SK-N-SH (cell line): ENCODE results near the gene RHOT1. TPM values are rescaled to one million over a fixed set of nuclear protein-coding genes. Genes with fewer than 3 reads are reported as not detected.

Source experiments
- CTCF ChIA-PET: fragments of 300-600, 350-600 bp; formaldehyde crosslinking; extraction: SDS; loops from one replicate; lab custom pipeline; 2021; lab: Yijun Ruan, JAX
- POLR2A ChIA-PET: fragments of 350-600 bp; sonication (Branson Sonifier 250); formaldehyde crosslinking; extraction: SDS; loops from one replicate; lab custom pipeline; 2020; ENCODE audit warnings: antibody characterized with exemption, inconsistent platforms; lab: Yijun Ruan, JAX
- DNase-seq: peaks from one replicate; pipeline ENCODE4 v3.0.0; 2012
- H2AFZ ChIP-seq: fragments of 200-600 bp; sonication (generic); 2 replicates; pipeline ENCODE4 v1.8.1; 2016; ENCODE audit warnings: antibody characterized with exemption, mild to moderate bottlenecking, low read depth
- H3F3A ChIP-seq: fragments of 200-600 bp; sonication (generic); replicated peaks from 2 replicates; pipeline ENCODE3; 2016; ENCODE audit warnings: antibody characterized with exemption, mild to moderate bottlenecking; ENCODE audit not compliant: insufficient read depth
- H3K27ac ChIP-seq, 2 experiments: fragments of 200-500 bp in 1 of 2; fragments of 200-600 bp in 1 of 2; sonication (Bioruptor generic) in 1 of 2; sonication (generic), shearing (Covaris generic) in 1 of 2; 2 replicates each; pipeline versions ENCODE4 v1.5.1 to v1.6.1; 2014 to 2016; ENCODE audit warnings: low read depth in 2 of 2, inconsistent platforms in 1 of 2, low read length in 1 of 2, mild to moderate bottlenecking in 1 of 2, mixed read lengths in 1 of 2
- H3K27me3 ChIP-seq: fragments of 200-600 bp; sonication (generic), shearing (Covaris generic); 2 replicates; pipeline ENCODE4 v1.6.1; 2016; ENCODE audit warnings: mixed run types; ENCODE audit not compliant: insufficient read depth
- H3K36me3 ChIP-seq, 2 experiments: fragments of 200-500 bp in 1 of 2; fragments of 200-600 bp in 1 of 2; sonication (Bioruptor generic) in 1 of 2; sonication (generic) in 1 of 2; replicated peaks in 1 of 2; 2 replicates each; pipeline versions ENCODE3 to v1.5.1; 2014 to 2016; ENCODE audit warnings: low read length in 1 of 2, mild to moderate bottlenecking in 1 of 2; ENCODE audit not compliant: insufficient read depth in 2 of 2, control insufficient read depth in 1 of 2
- H3K4me1 ChIP-seq, 2 experiments: fragments of 200-500 bp in 1 of 2; fragments of 200-600 bp in 1 of 2; sonication (Bioruptor generic) in 1 of 2; sonication (generic), shearing (Covaris generic) in 1 of 2; 2 replicates each; pipeline versions ENCODE4 v1.5.1 to v1.6.1; 2014 to 2016; ENCODE audit warnings: low read depth in 1 of 2, low read length in 1 of 2, mixed run types in 1 of 2; ENCODE audit not compliant: insufficient read depth in 2 of 2, control insufficient read depth in 1 of 2
- H3K4me2 ChIP-seq: fragments of 200-600 bp; sonication (generic), shearing (Covaris generic); 2 replicates; pipeline ENCODE4 v1.6.1; 2017; ENCODE audit warnings: mixed run types
- H3K4me3 ChIP-seq, 2 experiments: fragments of 200-500 bp in 1 of 2; fragments of 200-600 bp in 1 of 2; sonication (Bioruptor generic) in 1 of 2; sonication (generic), shearing (Covaris generic) in 1 of 2; 2 replicates each; pipeline versions ENCODE4 v1.5.1 to v1.8.1; 2014 to 2016; ENCODE audit warnings: low read depth in 2 of 2, inconsistent platforms in 1 of 2, low read length in 1 of 2, mild to moderate bottlenecking in 1 of 2, mixed read lengths in 1 of 2, moderate library complexity in 1 of 2
- H3K79me2 ChIP-seq: fragments of 200-600 bp; sonication (generic); 2 replicates; pipeline ENCODE4 v1.8.1; 2017; ENCODE audit warnings: mild to moderate bottlenecking; ENCODE audit not compliant: insufficient read depth
- H3K9ac ChIP-seq: fragments of 200-600 bp; sonication (generic); 2 replicates; pipeline ENCODE4 v1.6.1; 2017; ENCODE audit warnings: mixed run types
- H3K9me2 ChIP-seq: fragments of 200-600 bp; sonication (generic); 2 replicates; pipeline ENCODE4 v1.6.1; 2017; ENCODE audit warnings: mixed run types
- H3K9me3 ChIP-seq: fragments of 200-600 bp; sonication (generic); 2 replicates; pipeline ENCODE4 v1.6.1; 2017; ENCODE audit warnings: mixed run types, mild to moderate bottlenecking, moderate library complexity
- H4K20me1 ChIP-seq: fragments of 200-600 bp; sonication (generic); 2 replicates; pipeline ENCODE4 v1.6.1; 2017; ENCODE audit warnings: mild to moderate bottlenecking, mixed run types; ENCODE audit not compliant: insufficient read depth
- CHD2 ChIP-seq: fragments of 150-350 bp; IDR thresholded peaks from 2 replicates; pipeline ENCODE4 v1.6.1; 2018; ENCODE audit warnings: low read length; ENCODE audit not compliant: partially characterized antibody
- CTCF ChIP-seq: fragments of 200-600 bp; sonication (generic); IDR thresholded peaks from 2 replicates; pipeline ENCODE4 v1.6.1; 2017; ENCODE audit warnings: antibody characterized with exemption, mild to moderate bottlenecking, moderate library complexity
- EZH2phosphoT487 ChIP-seq: fragments of 200-600 bp; sonication (generic); IDR thresholded peaks from 2 replicates; pipeline ENCODE4 v1.6.1; 2017; ENCODE audit warnings: low read depth, mixed run types, mild to moderate bottlenecking, antibody characterized with exemption, moderate library complexity, borderline replicate concordance
- FOSL2 ChIP-seq: IDR thresholded peaks from 2 replicates; pipeline ENCODE4 v1.4.0; 2012; ENCODE audit warnings: low read depth, mild to moderate bottlenecking, moderate library complexity, borderline replicate concordance
- FOXM1 ChIP-seq: IDR thresholded peaks from 2 replicates; pipeline ENCODE4 v1.4.0; 2012; ENCODE audit warnings: low read depth, mild to moderate bottlenecking
- GABPA ChIP-seq: IDR thresholded peaks from 2 replicates; pipeline ENCODE4 v1.4.0; 2012; ENCODE audit warnings: low read depth, mild to moderate bottlenecking
- GATA2 ChIP-seq: sonication (generic); formaldehyde crosslinking; IDR thresholded peaks from 2 replicates; pipeline ENCODE4 v1.5.0; 2020; ENCODE audit warnings: mild to moderate bottlenecking, missing genetic modification reagents
- JUND ChIP-seq: IDR thresholded peaks from 2 replicates; pipeline ENCODE4 v1.4.0; 2012
- POLR2AphosphoS5 ChIP-seq: IDR thresholded peaks from 2 replicates; pipeline ENCODE4 v1.6.1; 2012; ENCODE audit warnings: low read depth, low read length
- RAD21 ChIP-seq: IDR thresholded peaks from 2 replicates; pipeline ENCODE4 v1.6.1; 2012; ENCODE audit warnings: mild to moderate bottlenecking, low read length
- RXRA ChIP-seq: IDR thresholded peaks from 2 replicates; pipeline ENCODE4 v1.4.0; 2012; ENCODE audit warnings: low read depth, mild to moderate bottlenecking, borderline replicate concordance
- TCF12 ChIP-seq: IDR thresholded peaks from 2 replicates; pipeline ENCODE4 v1.4.0; 2012
- WGBS: methylation state at CpG from one replicate; pipeline ENCODE4 v1.1.6; 2017; ENCODE audit warnings: low lambda C conversion rate; 5-methylcytosine and 5-hydroxymethylcytosine counted together
- polyA plus RNA-seq, 3 experiments: library from polyadenylated mRNA; depleted of rRNA; stranded (reverse); fragments of >200 nt; gene quantifications; 2 replicates each; pipeline ENCODE4 v1.2.3, GENCODE V29; 2012
- TF ChIP-seq, protein P1 (sequence below): IDR thresholded peaks from 2 replicates; pipeline ENCODE4 v1.6.1; 2012; ENCODE audit warnings: mild to moderate bottlenecking, low read depth, low read length, moderate library complexity
- TF ChIP-seq, protein P2 (sequence below): fragments of 150-350 bp; IDR thresholded peaks from 2 replicates; pipeline ENCODE4 v1.6.1; 2017; ENCODE audit warnings: antibody characterized with exemption, low read length, low read depth, borderline replicate concordance
- TF ChIP-seq, protein P3 (sequence below): IDR thresholded peaks from 2 replicates; pipeline ENCODE4 v1.4.0; 2012; ENCODE audit warnings: low read depth

RHOT1 gene
- polyA plus RNA-seq, 1 of the 3 experiments (the other 2 are of a cell fraction) = 25.0 TPM

- Histone ChIP-seq H3K9me3 (no peaks in the 10 kb centered on the region), H3K4me1 (0 out of 4 replicates have a peak, but pooled peaks cover 0 to 1% of the 10 kb centered on the region in 2 experiments), H3K27me3 (no peaks in the 10 kb centered on the region), H3K9me2 (no peaks in the 10 kb centered on the region), H3K4me3 (no peak overlapping the region), H3K27ac (no peak overlapping the region), H3K79me2 (peaks cover 44% of the 10 kb centered on the region), H3F3A (no peaks in the 10 kb centered on the region), H4K20me1 (peaks cover 17% of the 10 kb centered on the region), H3K4me2 (no peak overlapping the region)
- 97% methylated on average over 3 of the region's 3 CpGs for WGBS
- no peak for DNase-seq
- TF ChIP-seq POLR2AphosphoS5 (no peak), GABPA (no peak), CHD2 (no peak), FOXM1 (no peak), RXRA (no peak), JUND (no peak), RAD21 (no peak), CTCF (no peak), EZH2phosphoT487 (no peak), FOSL2 (no peak), GATA2 (no peak), TCF12 (no peak)
- TF ChIP-seq, protein P1, sequence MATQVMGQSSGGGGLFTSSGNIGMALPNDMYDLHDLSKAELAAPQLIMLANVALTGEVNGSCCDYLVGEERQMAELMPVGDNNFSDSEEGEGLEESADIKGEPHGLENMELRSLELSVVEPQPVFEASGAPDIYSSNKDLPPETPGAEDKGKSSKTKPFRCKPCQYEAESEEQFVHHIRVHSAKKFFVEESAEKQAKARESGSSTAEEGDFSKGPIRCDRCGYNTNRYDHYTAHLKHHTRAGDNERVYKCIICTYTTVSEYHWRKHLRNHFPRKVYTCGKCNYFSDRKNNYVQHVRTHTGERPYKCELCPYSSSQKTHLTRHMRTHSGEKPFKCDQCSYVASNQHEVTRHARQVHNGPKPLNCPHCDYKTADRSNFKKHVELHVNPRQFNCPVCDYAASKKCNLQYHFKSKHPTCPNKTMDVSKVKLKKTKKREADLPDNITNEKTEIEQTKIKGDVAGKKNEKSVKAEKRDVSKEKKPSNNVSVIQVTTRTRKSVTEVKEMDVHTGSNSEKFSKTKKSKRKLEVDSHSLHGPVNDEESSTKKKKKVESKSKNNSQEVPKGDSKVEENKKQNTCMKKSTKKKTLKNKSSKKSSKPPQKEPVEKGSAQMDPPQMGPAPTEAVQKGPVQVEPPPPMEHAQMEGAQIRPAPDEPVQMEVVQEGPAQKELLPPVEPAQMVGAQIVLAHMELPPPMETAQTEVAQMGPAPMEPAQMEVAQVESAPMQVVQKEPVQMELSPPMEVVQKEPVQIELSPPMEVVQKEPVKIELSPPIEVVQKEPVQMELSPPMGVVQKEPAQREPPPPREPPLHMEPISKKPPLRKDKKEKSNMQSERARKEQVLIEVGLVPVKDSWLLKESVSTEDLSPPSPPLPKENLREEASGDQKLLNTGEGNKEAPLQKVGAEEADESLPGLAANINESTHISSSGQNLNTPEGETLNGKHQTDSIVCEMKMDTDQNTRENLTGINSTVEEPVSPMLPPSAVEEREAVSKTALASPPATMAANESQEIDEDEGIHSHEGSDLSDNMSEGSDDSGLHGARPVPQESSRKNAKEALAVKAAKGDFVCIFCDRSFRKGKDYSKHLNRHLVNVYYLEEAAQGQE = no peak
- TF ChIP-seq, protein P2, sequence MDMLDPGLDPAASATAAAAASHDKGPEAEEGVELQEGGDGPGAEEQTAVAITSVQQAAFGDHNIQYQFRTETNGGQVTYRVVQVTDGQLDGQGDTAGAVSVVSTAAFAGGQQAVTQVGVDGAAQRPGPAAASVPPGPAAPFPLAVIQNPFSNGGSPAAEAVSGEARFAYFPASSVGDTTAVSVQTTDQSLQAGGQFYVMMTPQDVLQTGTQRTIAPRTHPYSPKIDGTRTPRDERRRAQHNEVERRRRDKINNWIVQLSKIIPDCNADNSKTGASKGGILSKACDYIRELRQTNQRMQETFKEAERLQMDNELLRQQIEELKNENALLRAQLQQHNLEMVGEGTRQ = no peak
- TF ChIP-seq, protein P3, sequence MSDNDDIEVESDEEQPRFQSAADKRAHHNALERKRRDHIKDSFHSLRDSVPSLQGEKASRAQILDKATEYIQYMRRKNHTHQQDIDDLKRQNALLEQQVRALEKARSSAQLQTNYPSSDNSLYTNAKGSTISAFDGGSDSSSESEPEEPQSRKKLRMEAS = no peak
- TF ChIP-seq, all 33 proteins: peak for 0
- ChIA-PET CTCF (interaction anchor here (1.8 kb wide), 1 partner anchor 10 kb away, joined by 5 read pairs; the partner anchor contains the start of gene RHOT1), POLR2A (no interaction called here)
- H3K9ac ChIP-seq = no peak overlapping the region
- H3K36me3 ChIP-seq = peaks cover 0 to 14% of the 10 kb centered on the region in 2 experiments
- H2AFZ ChIP-seq = no peak overlapping the region
Observed at GRCh38 chr17:32152130-32152529, 9.8 kb downstream of the RHOT1 start.
